ENCODE results near the gene CCDC134. TPM values are rescaled to one million over a fixed set of nuclear protein-coding genes. Genes with fewer than 3 reads are reported as not detected.

Gene CCDC134
- polyA plus RNA-seq, 1 donor from 2014 or later: 2.2 TPM

- H3K4me2 ChIP-seq (ENCODE audit: low read length): no peak overlapping the region
These were observed 13.4 kb downstream of the CCDC134 start for GRCh38 chr22:41813726-41814410.

GRCh38 chr22:41815716-41816115 is 15.2 kb downstream of the CCDC134 start:
- Histone ChIP-seq H3K9ac (ENCODE audit: low read length) (no peak overlapping the region), H3K27ac (ENCODE audit: low read length) (no peak overlapping the region), H3K9me3 (ENCODE audit: low read length) (no peaks in the 10 kb centered on the region), H3F3A (ENCODE audit: insufficient read depth, low read length, poor library complexity, severe bottlenecking) (no peaks in the 10 kb centered on the region), H3K27me3 (ENCODE audit: insufficient read depth, low read depth, low read length) (no peaks in the 10 kb centered on the region), H3K9me2 (ENCODE audit: insufficient read depth, low read length) (no peaks in the 10 kb centered on the region), H4K20me1 (ENCODE audit: insufficient read depth) (no peaks in the 10 kb centered on the region), H3K4me2 (ENCODE audit: low read length) (no peak overlapping the region), H2AFZ (ENCODE audit: low read depth, low read length) (no peak overlapping the region), H3K36me3 (ENCODE audit: insufficient read depth, low read length) (no peaks in the 10 kb centered on the region), H3K4me3 (ENCODE audit: low read length) (no peak overlapping the region), H3K79me2 (replicated peaks; ENCODE audit: insufficient read depth, low read length) (no peaks in the 10 kb centered on the region)
- TF ChIP-seq SMC3 (conservative IDR thresholded peaks at IDR 0.05; ENCODE audit: poor library complexity): no peak
- no peak for TF ChIP-seq EZH2 (IDR thresholded peaks at IDR 0.05; ENCODE audit: borderline replicate concordance, insufficient read depth, low read length, poor library complexity, severe bottlenecking)
- TF ChIP-seq EP300 (conservative IDR thresholded peaks at IDR 0.05; ENCODE audit: poor library complexity, severe bottlenecking): no peak
- TF ChIP-seq REST (IDR thresholded peaks at IDR 0.05; ENCODE audit: borderline replicate concordance): no peak
- TF ChIP-seq TAF1 (IDR thresholded peaks at IDR 0.05; ENCODE audit: low read depth): no peak
- TF ChIP-seq RAD21 (conservative IDR thresholded peaks at IDR 0.05): no peak

More at GRCh38 chr22:41813726-41814410, 13.4 kb downstream of the CCDC134 start:
- no peak overlapping the region for H3K4me3 ChIP-seq (ENCODE audit: low read length)
- H3K27ac ChIP-seq (ENCODE audit: low read length): no peak overlapping the region
- H3K9ac ChIP-seq (ENCODE audit: low read length): no peak overlapping the region
- H3K27me3 ChIP-seq (ENCODE audit: insufficient read depth, low read depth, low read length): no peaks in the 10 kb centered on the region
- no peaks in the 10 kb centered on the region for H3K36me3 ChIP-seq (ENCODE audit: insufficient read depth, low read length)
- H2AFZ ChIP-seq (ENCODE audit: low read depth, low read length): no peak overlapping the region
- H3K9me2 ChIP-seq (ENCODE audit: insufficient read depth, low read length): no peaks in the 10 kb centered on the region
- TF ChIP-seq POLR2AphosphoS5 (IDR thresholded peaks at IDR 0.05) (no peak), SMC3 (conservative IDR thresholded peaks at IDR 0.05; ENCODE audit: poor library complexity) (no peak), EZH2 (IDR thresholded peaks at IDR 0.05; ENCODE audit: borderline replicate concordance, insufficient read depth, low read length, poor library complexity, severe bottlenecking) (no peak), REST (IDR thresholded peaks at IDR 0.05; ENCODE audit: borderline replicate concordance) (no peak), CTCF (IDR thresholded peaks at IDR 0.05; ENCODE audit: poor library complexity, severe bottlenecking) (no peak)
- no peaks in the 10 kb centered on the region for H3K9me3 ChIP-seq (ENCODE audit: low read length)
- H4K20me1 ChIP-seq (ENCODE audit: insufficient read depth): no peaks in the 10 kb centered on the region
- no peaks in the 10 kb centered on the region for H3F3A ChIP-seq (ENCODE audit: insufficient read depth, low read length, poor library complexity, severe bottlenecking)
- H3K79me2 ChIP-seq (replicated peaks; ENCODE audit: insufficient read depth, low read length): no peaks in the 10 kb centered on the region
